NB4 (cell line): ENCODE results near the gene LYRM4.

Experiments used
- MYC ChIP-seq: IDR thresholded peaks from 2 replicates; pipeline ENCODE4 v1.6.1; 2011; ENCODE audit warnings: low read depth, low read length
- POLR2A ChIP-seq: IDR thresholded peaks from 2 replicates; pipeline ENCODE4 v1.6.1; 2011; ENCODE audit warnings: mild to moderate bottlenecking; ENCODE audit not compliant: insufficient read length; ENCODE audit errors: extremely low read depth
- TF ChIP-seq, protein P1 (sequence below): IDR thresholded peaks from one replicate; pipeline ENCODE4 v1.5.1; 2012; ENCODE audit warnings: low read depth, low read length
- TF ChIP-seq, protein P2 (sequence below): IDR thresholded peaks from 2 replicates; pipeline ENCODE4 v1.6.1; 2011; ENCODE audit warnings: low read depth, low read length

DNA sequence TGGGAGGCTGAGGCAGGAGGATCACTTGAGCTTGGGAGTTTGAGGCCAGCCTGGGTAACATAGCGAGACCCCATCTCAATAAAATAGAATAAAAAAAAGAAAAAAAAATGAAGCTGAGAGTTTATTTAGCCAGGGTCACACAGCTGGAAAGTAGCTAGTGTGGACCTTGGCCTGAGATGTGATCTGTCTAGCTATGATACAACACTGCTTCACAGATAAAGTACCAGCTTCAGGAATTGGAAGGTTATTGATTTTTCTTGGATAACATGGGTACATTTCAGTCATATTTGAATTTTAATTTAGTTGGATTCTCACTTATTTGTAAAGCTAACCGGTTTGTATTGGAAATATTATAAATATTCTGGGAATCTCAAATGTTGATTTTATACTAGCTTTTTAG lies 5.7 kb upstream of the LYRM4 start:
- TF ChIP-seq, protein P1, sequence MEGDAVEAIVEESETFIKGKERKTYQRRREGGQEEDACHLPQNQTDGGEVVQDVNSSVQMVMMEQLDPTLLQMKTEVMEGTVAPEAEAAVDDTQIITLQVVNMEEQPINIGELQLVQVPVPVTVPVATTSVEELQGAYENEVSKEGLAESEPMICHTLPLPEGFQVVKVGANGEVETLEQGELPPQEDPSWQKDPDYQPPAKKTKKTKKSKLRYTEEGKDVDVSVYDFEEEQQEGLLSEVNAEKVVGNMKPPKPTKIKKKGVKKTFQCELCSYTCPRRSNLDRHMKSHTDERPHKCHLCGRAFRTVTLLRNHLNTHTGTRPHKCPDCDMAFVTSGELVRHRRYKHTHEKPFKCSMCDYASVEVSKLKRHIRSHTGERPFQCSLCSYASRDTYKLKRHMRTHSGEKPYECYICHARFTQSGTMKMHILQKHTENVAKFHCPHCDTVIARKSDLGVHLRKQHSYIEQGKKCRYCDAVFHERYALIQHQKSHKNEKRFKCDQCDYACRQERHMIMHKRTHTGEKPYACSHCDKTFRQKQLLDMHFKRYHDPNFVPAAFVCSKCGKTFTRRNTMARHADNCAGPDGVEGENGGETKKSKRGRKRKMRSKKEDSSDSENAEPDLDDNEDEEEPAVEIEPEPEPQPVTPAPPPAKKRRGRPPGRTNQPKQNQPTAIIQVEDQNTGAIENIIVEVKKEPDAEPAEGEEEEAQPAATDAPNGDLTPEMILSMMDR: no peak
- no peak for TF ChIP-seq POLR2A
- TF ChIP-seq, protein P2, sequence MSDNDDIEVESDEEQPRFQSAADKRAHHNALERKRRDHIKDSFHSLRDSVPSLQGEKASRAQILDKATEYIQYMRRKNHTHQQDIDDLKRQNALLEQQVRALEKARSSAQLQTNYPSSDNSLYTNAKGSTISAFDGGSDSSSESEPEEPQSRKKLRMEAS: no peak
- TF ChIP-seq MYC: no peak
